IPS-15b (cell line): Measurements from ENCODE around the gene DTX3L.

ENCODE experiments used
- H3K27me3 ChIP-seq: one replicate; pipeline ENCODE4 v1.6.1; 2013; ENCODE audit warnings: low read length; ENCODE audit not compliant: control insufficient read depth, insufficient read depth
- H3K36me3 ChIP-seq: one replicate; pipeline ENCODE4 v1.6.1; 2013; ENCODE audit warnings: low read length; ENCODE audit not compliant: control insufficient read depth, insufficient read depth
- H3K4me1 ChIP-seq: one replicate; pipeline ENCODE4 v1.6.1; 2013; ENCODE audit warnings: mild to moderate bottlenecking, low read length; ENCODE audit not compliant: control insufficient read depth, insufficient read depth
- H3K4me3 ChIP-seq: one replicate; pipeline ENCODE4 v1.5.1; 2013; ENCODE audit warnings: low read depth, low read length
- H3K9ac ChIP-seq: one replicate; pipeline ENCODE4 v1.6.1; 2013; ENCODE audit warnings: low read depth, mild to moderate bottlenecking, low read length
- H3K9me3 ChIP-seq: one replicate; pipeline ENCODE4 v1.6.1; 2013; ENCODE audit warnings: mild to moderate bottlenecking, low read length; ENCODE audit not compliant: control insufficient read depth, insufficient read depth

DTX3L gene

GRCh38 chr3:122615303-122615702 is 51.2 kb downstream of the DTX3L start:
- H3K4me1 ChIP-seq = no peaks in the 10 kb centered on the region
- H3K27me3 ChIP-seq = no peaks in the 10 kb centered on the region
- no peaks in the 10 kb centered on the region for H3K36me3 ChIP-seq
- H3K9me3 ChIP-seq = no peaks in the 10 kb centered on the region
- H3K4me3 ChIP-seq = no peak overlapping the region
- no peak overlapping the region for H3K9ac ChIP-seq

GRCh38 chr3:122618614-122619013 is 54.5 kb downstream of the DTX3L start:
- no peaks in the 10 kb centered on the region for H3K27me3 ChIP-seq
- H3K9me3 ChIP-seq = no peaks in the 10 kb centered on the region
- no peak overlapping the region for H3K9ac ChIP-seq
- H3K4me1 ChIP-seq = no peaks in the 10 kb centered on the region
- no peaks in the 10 kb centered on the region for H3K36me3 ChIP-seq
- H3K4me3 ChIP-seq = no peak overlapping the region

GRCh38 chr3:122619040-122619439 is 54.9 kb downstream of the DTX3L start:
- H3K36me3 ChIP-seq = no peaks in the 10 kb centered on the region
- H3K4me3 ChIP-seq = no peak overlapping the region
- no peaks in the 10 kb centered on the region for H3K4me1 ChIP-seq
- no peaks in the 10 kb centered on the region for H3K9me3 ChIP-seq
- H3K27me3 ChIP-seq = no peaks in the 10 kb centered on the region
- H3K9ac ChIP-seq = no peak overlapping the region

- Histone ChIP-seq H3K9me3 (no peaks in the 10 kb centered on the region), H3K27me3 (no peaks in the 10 kb centered on the region), H3K36me3 (no peaks in the 10 kb centered on the region), H3K4me3 (no peak overlapping the region), H3K4me1 (no peaks in the 10 kb centered on the region), H3K9ac (no peak overlapping the region)
These were observed 56.3 kb downstream of the DTX3L start for GRCh38 chr3:122620399-122620798.

- Histone ChIP-seq H3K9ac (no peak overlapping the region), H3K4me1 (no peaks in the 10 kb centered on the region), H3K27me3 (no peaks in the 10 kb centered on the region), H3K36me3 (no peaks in the 10 kb centered on the region), H3K9me3 (no peaks in the 10 kb centered on the region), H3K4me3 (no peak overlapping the region)
These were observed 57.0 kb downstream of the DTX3L start for GRCh38 chr3:122621112-122621511.

GRCh38 chr3:122623031-122623829 is 59.1 kb downstream of the DTX3L start:
- H3K27me3 ChIP-seq = no peaks in the 10 kb centered on the region
- H3K4me1 ChIP-seq = no peaks in the 10 kb centered on the region
- no peaks in the 10 kb centered on the region for H3K9me3 ChIP-seq
- no peak overlapping the region for H3K9ac ChIP-seq
- H3K4me3 ChIP-seq = no peak overlapping the region
- H3K36me3 ChIP-seq = no peaks in the 10 kb centered on the region
